ENCODE results near the gene NCOA7. TPM values are rescaled to one million over a fixed set of nuclear protein-coding genes. Genes with fewer than 3 reads are reported as not detected.
A peak's percentile ranks its signal among the peaks of the same experiment; 100 is the strongest.

The NCOA7 gene
- total RNA-seq, 2 experiments from 2014 or later = 34.6 to 35.7 TPM

DNA sequence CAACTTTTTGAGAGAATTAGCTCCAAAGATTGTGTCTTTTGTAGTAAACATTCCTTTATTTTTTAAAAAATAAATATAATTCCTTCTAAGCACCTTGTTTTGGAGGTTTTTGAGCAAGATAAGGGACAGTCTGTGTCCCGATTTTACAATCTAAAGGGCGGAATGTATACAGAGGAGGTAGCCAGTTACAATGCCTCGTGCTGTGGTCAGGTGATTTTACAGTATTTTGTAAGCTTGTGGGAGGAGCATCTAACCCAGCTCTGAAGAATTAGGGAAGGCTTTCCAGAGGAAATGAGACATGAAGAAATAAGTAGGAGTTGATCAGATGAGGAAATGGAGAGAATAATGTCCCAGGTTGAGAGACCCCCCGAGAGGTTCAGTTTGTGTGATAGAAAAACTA is 167.1 kb downstream of the NCOA7 start:
- H3K4me1 ChIP-seq (ENCODE audit: insufficient read depth, low read length) = peaks cover 15% of the 10 kb centered on the region
- POLR2A ChIA-PET = interaction anchor here (3.0 to 3.4 kb wide), 3 partner anchors 28 to 178 kb away, joined by 61 to 128 read pairs (median 78); partner anchors contain the start of genes NCOA7 and TRMT11
- Mint-ChIP-seq H3K36me3 (ENCODE audit: low read depth) (peaks cover 5% of the 10 kb centered on the region), H3K27me3 (no peaks in the 10 kb centered on the region), H3K4me3 (no peak overlapping the region), H3K4me1 (ENCODE audit: low read depth) (peaks cover 28% of the 10 kb centered on the region), H3K9me3 (no peaks in the 10 kb centered on the region), H3K27ac (no peak overlapping the region)
- TF ChIP-seq, protein P1, sequence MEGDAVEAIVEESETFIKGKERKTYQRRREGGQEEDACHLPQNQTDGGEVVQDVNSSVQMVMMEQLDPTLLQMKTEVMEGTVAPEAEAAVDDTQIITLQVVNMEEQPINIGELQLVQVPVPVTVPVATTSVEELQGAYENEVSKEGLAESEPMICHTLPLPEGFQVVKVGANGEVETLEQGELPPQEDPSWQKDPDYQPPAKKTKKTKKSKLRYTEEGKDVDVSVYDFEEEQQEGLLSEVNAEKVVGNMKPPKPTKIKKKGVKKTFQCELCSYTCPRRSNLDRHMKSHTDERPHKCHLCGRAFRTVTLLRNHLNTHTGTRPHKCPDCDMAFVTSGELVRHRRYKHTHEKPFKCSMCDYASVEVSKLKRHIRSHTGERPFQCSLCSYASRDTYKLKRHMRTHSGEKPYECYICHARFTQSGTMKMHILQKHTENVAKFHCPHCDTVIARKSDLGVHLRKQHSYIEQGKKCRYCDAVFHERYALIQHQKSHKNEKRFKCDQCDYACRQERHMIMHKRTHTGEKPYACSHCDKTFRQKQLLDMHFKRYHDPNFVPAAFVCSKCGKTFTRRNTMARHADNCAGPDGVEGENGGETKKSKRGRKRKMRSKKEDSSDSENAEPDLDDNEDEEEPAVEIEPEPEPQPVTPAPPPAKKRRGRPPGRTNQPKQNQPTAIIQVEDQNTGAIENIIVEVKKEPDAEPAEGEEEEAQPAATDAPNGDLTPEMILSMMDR (IDR thresholded peaks at IDR 0.05) = no peak
- H3K27me3 ChIP-seq (ENCODE audit: control insufficient read depth in 1 of 2, insufficient read depth in 2 of 2, low read length in 2 of 2) = no peaks in the 10 kb centered on the region
- no peaks in the 10 kb centered on the region for H3K9me3 ChIP-seq (ENCODE audit: control insufficient read depth in 1 of 2, insufficient read depth in 1 of 2, low read length in 2 of 2)
- intact Hi-C loops (cut with DNase I, micrococcal nuclease) = loop anchor here (1.0 to 5.0 kb wide), 5 partner anchors 41 to 646 kb away; no protein-coding TSS in a partner anchor
- H3K4me3 ChIP-seq (ENCODE audit: low read length) = peak overlapping the region; percentile 86
- H3K36me3 ChIP-seq (ENCODE audit: insufficient read depth, low read length) = peaks cover 5% of the 10 kb centered on the region
- CTCF ChIA-PET = interaction anchor here (1.0 to 2.6 kb wide), 6 partner anchors 16 to 207 kb away, joined by 4 to 50 read pairs (median 18); partner anchors contain the start of gene NCOA7
- H3K27ac ChIP-seq (ENCODE audit: low read depth in 1 of 2, low read length in 2 of 2) = no peak overlapping the region
- ATAC-seq (ENCODE audit: poor library complexity) = no peak
- peak in 3 of 14 experiments; percentile 12 to 44 (median 40) for DNase-seq

DNA sequence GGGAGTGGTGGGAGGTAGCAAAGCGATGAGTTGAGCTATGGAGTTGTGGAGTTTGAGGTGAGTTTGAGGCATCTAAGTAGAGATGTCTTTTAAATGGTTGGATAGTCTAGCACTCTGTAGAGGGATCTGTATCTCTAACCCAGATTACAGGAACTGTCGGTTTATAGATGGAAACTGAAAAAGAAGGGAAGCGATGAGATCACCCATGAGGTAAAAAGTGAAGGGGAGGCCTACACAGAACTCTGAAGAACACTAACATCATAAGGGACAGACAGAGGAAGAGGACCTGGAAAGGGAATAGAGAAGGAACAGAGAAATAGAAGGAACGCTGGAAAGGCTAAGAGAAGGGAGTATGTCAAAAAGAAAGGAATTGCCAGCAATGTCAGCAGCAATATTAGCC is 168.3 kb downstream of the NCOA7 start:
- H3K27me3 Mint-ChIP-seq = no peaks in the 10 kb centered on the region
- H3K27me3 ChIP-seq (ENCODE audit: control insufficient read depth in 1 of 2, insufficient read depth in 2 of 2, low read length in 2 of 2) = no peaks in the 10 kb centered on the region
- no peak overlapping the region for H3K27ac ChIP-seq (ENCODE audit: low read depth in 1 of 2, low read length in 2 of 2)
- peaks cover 7% of the 10 kb centered on the region for H3K36me3 ChIP-seq (ENCODE audit: insufficient read depth, low read length)
- H3K9me3 Mint-ChIP-seq = no peaks in the 10 kb centered on the region
- DNase-seq (no peak), ATAC-seq (ENCODE audit: poor library complexity) (no peak)
- peaks cover 5% of the 10 kb centered on the region for H3K36me3 Mint-ChIP-seq (ENCODE audit: low read depth)
- H3K4me3 Mint-ChIP-seq = no peak overlapping the region
- ChIA-PET CTCF (no interaction called here), POLR2A (interaction anchor here (1.6 kb wide), 1 partner anchor 168 kb away, joined by 8 read pairs; the partner anchor contains the start of gene NCOA7)
- no peak overlapping the region for H3K4me3 ChIP-seq (ENCODE audit: low read length)
- peaks cover 39% of the 10 kb centered on the region for H3K4me1 Mint-ChIP-seq (ENCODE audit: low read depth)
- peaks cover 15% of the 10 kb centered on the region for H3K4me1 ChIP-seq (ENCODE audit: insufficient read depth, low read length)
- intact Hi-C loops (cut with DNase I, micrococcal nuclease) = loop anchor here (2.0 to 5.0 kb wide), 3 partner anchors 42 to 647 kb away; no protein-coding TSS in a partner anchor
- H3K27ac Mint-ChIP-seq = no peak overlapping the region
- TF ChIP-seq, protein P1 (IDR thresholded peaks at IDR 0.05) = no peak
- no peaks in the 10 kb centered on the region for H3K9me3 ChIP-seq (ENCODE audit: control insufficient read depth in 1 of 2, insufficient read depth in 1 of 2, low read length in 2 of 2)

DNA sequence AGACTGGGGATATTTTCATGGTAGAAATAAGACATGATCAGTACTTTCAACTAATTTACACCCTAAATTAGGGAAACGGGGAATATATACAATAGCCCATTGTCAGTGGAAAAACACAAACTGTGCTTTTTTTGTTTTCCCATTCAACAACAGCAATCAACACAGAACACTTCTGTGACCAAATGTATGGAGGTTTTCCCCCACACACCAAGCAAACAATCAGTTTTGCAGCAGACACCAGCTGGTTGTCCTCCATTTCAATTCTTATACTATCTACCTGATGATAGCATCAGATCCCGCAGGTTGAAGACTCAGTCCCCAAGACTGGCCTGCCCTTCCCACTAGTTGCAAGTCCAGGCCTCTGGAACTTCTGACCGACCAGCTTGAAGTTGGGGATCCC is 170.4 kb downstream of the NCOA7 start:
- H3K9me3 Mint-ChIP-seq = no peaks in the 10 kb centered on the region
- intact Hi-C loops (cut with DNase I, micrococcal nuclease) = no loop called here
- ChIA-PET POLR2A (no interaction called here), CTCF (no interaction called here)
- H3K4me3 ChIP-seq (ENCODE audit: low read length) = no peak overlapping the region
- H3K27ac ChIP-seq (ENCODE audit: low read depth in 1 of 2, low read length in 2 of 2) = no peak overlapping the region
- no peak overlapping the region for H3K4me3 Mint-ChIP-seq
- DNase-seq (no peak), ATAC-seq (ENCODE audit: poor library complexity) (no peak)
- H3K36me3 ChIP-seq (ENCODE audit: insufficient read depth, low read length) = peaks cover 9% of the 10 kb centered on the region
- H3K27me3 ChIP-seq (ENCODE audit: control insufficient read depth in 1 of 2, insufficient read depth in 2 of 2, low read length in 2 of 2) = no peaks in the 10 kb centered on the region
- TF ChIP-seq, protein P1 (IDR thresholded peaks at IDR 0.05) = no peak
- no peaks in the 10 kb centered on the region for H3K9me3 ChIP-seq (ENCODE audit: control insufficient read depth in 1 of 2, insufficient read depth in 1 of 2, low read length in 2 of 2)
- peaks cover 49% of the 10 kb centered on the region for H3K4me1 Mint-ChIP-seq (ENCODE audit: low read depth)
- H3K4me1 ChIP-seq (ENCODE audit: insufficient read depth, low read length) = peaks cover 15% of the 10 kb centered on the region
- H3K27ac Mint-ChIP-seq = no peak overlapping the region
- H3K36me3 Mint-ChIP-seq (ENCODE audit: low read depth) = peaks cover 6% of the 10 kb centered on the region
- H3K27me3 Mint-ChIP-seq = no peaks in the 10 kb centered on the region

Data from CD4-positive, alpha-beta T cell (primary cell).